Peyer's patch (tissue), 4 donors: Measurements from ENCODE around the gene AFF2.

Source experiments
- CTCF ChIP-seq, 6 experiments: fragments of 450-650 bp in 4 of 6; fragments of 200-600 bp in 2 of 6; sonication (generic) in 1 of 6; IDR thresholded peaks; one replicate each; pipeline ENCODE4 v1.5.1; 2017 to 2019; ENCODE audit warnings: antibody characterized with exemption in 6 of 6, mild to moderate bottlenecking in 3 of 6, moderate library complexity in 1 of 6
- POLR2A ChIP-seq, 2 donors: fragments of 450-650 bp; IDR thresholded peaks; one replicate each; pipeline ENCODE4 v1.5.1; 2017; ENCODE audit warnings: antibody characterized with exemption in 2 of 2, mild to moderate bottlenecking in 2 of 2, moderate library complexity in 2 of 2

- TF ChIP-seq CTCF (IDR thresholded peaks at IDR 0.05) (no peak), POLR2A (IDR thresholded peaks at IDR 0.05) (no peak)
Measured at GRCh38 chrX:148540671-148541583, 40.5 kb downstream of the AFF2 start.
